HG03565 (cell line): ENCODE measurements around the gene TAGLN2.
"Not testable (repeated sequence)": the region's sequence is repeated elsewhere in the genome, so short reads cannot be mapped to it uniquely, and the experiment has no call there.

Experiments
- ATAC-seq: cut with Tn5 transposase; IDR thresholded peaks from one replicate; pipeline ENCODE4 v1.9.1; 2021; ENCODE audit warnings: mild to moderate bottlenecking, moderate library complexity; ENCODE audit not compliant: unreplicated experiment

TAGLN2 gene

DNA sequence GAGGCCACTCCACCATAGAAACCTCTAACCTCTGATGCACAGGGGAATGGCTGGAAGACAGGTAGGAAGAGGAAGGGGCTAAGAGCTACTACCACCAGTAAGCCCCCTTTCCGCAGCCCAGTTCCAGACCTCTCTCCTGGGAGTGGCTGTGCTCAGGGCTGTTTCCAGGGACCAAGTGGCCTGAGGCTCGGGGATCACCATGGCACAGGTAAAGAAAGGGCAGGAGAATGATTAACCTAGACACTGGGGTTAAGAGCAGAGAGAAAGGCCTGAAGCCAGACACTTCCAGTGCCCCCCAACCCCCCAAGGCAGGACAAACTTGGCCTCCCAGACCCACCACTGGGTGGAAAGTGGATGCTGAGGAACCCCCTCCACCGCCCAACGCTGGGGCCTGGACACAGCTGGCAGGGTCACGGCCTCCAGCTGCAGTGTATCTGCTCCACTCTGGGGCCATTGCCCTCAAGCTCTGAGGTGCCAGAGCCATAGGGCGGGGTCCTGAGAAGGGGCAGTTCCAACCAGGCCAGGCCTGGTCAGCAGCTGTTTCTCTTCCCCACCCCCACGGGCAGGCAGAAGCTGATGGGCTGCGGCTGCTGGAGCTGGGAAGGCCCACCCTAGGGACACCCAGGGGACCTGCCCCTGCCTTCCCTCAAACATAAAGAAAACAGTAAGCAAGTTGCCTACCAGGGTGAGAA, 2.6 kb downstream of the TAGLN2 start:
- ATAC-seq, result no peak

DNA sequence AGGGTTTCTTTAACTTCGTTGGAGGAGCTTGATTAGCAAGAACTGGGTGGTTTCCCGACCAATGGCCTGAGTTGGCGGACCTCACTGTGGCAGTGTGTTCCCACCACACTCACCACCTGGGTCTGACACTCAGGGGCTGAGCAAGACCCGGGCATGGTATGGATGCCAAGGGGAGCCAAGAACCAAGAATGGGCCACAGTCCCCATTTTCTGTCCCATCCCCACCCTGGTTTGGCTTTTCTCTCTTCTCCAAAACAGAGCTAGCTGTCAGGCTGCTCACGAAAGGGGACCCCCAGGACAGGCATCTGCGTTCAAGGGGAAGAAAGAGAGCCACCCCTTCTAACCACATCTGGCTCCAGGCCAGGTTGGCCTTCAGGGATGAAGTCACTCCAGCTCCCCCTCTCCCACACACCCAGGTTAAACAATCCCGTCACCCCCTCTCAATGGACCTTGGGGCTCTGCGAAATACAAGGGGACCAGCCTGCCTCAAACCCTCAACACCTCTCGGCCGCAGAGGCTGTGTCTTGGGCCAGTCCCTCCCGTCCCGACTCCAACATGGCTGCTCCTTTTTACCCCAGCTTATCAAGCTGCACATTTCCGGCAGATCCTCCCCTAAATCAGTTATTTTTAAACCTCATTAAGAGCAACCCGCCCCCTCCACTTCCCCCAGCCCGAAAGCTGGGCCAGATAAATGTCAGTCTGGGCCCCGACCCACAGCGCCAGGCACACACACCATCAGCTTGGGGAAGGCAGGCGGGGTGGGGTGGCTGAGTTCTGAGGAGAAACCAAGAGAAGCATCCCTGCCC, 3.4 kb downstream of the TAGLN2 start:
- ATAC-seq, result no peak

DNA sequence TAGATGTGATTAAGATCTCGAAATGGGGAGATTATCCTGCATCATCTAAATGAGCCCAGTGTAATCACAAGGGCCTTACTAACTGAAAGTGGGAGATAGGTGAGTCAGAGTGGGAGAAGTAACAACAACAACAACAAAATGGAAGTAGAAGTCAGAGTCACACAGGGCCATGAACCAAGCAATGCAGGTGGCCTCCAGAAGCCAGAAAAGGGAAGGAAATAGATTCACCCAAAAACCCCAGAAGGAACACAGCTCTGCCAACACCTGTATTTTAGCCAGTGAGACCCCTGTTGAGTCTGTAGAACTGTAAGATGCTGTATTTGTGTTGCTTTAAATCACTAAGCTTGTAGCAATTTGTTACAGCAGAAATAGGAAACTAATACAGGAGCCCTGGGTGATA, 4.1 kb downstream of the TAGLN2 start:
- peak; percentile 37 for ATAC-seq

DNA sequence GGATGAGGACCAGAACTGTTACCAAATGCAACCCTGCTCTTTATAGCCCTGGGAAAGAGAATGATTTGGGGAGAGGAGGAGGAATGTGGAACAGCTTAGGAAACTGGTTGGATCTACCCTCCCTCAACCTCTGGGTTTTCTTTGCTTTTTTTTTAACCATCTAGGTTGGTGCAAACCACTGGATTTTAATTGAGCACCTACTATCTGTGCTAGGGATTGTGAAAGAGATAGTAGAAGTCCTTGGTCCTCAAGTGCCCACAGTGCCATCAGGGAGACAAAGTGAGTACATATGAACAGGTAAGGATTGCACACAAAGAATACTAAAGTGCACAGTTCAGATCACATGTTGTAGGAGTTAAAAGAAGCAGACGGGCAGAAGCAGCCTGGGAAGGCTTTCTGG, 4.7 kb downstream of the TAGLN2 start:
- ATAC-seq, result no peak

- ATAC-seq, result no peak
Observed at GRCh38 chr1:159920202-159920601, 5.1 kb downstream of the TAGLN2 start.

GRCh38 chr1:159919236-159919865, 6.0 kb downstream of the TAGLN2 start:
- ATAC-seq, result no peak

- ATAC-seq, result no peak
Observed at GRCh38 chr1:159918352-159919200, 6.7 kb downstream of the TAGLN2 start.

DNA sequence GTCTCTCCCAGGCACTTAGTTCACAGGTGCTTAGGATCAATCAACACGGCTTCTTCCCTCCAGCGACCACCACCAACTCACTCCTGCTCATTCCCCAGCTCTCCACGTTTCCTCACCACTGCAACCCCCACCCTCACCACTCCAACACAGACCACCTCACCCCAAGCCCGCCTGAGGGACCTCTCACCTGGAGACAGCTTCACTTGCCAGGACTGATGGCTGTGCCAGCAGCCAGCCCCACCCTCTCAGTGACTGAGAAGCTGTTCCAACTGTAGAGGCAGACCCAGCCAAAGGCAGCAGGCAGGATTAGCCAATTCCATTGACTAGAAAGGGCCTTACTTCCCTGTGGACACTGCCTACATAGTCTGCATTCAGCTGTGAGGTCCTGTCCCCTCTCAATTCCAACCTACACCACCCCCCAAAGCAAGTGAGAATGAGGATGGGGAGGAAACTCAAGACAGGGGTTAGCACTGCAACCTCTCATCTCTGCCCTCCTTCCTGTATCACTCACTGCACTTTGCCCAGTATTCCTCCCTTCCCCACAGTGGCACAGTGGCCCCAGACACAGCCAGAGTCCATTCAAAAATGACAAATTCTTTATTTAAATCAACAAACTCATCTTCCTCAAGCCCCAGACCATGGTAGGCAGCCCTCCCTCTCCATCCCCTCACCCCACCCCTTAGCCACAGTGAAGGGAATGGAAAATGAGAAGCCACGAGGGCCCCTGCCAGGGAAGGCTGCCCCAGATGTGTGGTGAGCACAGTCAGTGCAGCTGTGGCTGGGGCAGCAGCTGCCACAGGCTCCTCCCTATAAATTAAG, 7.6 kb downstream of the TAGLN2 start:
- no peak for ATAC-seq

DNA sequence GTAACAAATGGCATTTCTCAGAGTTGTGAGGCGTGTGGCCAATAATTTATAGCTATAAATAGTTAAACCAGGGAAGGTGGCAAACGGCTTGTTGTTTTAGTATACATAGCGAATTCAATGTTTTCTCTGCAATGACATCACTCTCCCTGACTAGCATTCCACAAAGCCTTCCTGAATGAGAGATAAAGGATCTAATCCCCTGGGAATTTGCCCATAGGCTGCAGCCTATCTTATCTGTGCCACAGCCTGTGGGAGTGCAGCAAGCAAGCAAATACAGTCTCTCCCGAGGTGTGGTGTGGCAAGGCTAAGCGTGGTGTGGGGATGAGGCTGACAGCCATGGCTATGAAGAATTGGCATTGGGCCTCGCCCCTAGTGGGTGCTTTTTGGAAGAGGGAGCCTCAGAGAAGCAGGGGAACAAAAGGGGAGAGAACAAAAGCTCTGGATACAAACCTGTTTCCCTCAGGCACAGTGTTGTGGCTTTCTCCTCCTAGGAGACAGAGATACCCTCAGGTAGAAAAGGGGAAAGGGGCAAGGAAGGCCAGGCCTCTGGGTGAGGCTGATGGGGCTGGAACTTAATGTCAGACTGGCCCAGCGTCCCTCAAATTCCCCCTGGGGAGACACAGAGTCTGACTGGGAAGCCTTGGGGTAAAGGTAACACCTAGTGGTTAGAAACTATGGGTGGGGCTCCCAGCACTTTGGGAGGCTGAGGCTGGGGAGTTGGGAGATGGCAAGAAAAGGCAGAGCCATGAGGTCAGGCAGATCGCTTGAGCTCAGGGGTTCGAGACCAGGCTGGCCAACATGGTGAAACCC, 8.9 kb downstream of the TAGLN2 start:
- no peak for ATAC-seq

DNA sequence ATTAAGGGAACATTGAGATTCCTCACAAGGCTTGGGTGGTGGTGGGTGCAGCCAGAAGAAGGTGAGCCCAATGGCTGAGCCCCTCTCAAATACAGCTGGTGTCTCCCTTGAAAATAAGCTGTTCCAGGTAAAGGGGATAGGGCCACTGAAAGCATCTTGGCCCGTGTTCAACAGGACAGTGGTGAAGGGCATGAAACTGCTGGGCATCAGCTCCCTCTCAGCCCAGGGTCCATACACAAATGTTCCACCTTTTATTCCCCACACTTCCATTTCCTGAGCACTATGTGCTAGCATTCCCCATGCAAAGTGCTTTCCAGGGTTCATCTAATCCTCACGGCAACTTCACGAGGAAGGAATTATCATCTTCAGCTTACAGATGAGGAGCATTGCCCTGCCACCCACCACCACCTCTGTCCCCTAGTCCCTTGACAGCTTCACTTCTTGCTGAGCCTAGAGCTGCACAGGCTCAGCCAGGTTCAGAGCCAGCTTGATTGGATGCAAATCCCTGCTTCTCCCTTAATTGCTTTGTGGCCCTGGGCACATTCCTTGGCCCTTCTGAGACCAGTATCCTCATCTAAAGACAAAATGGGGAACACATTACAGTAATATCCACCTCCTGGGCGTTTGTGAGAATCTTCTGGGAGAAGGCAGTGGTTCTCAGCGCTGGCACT, 9.6 kb downstream of the TAGLN2 start:
- no peak for ATAC-seq

DNA sequence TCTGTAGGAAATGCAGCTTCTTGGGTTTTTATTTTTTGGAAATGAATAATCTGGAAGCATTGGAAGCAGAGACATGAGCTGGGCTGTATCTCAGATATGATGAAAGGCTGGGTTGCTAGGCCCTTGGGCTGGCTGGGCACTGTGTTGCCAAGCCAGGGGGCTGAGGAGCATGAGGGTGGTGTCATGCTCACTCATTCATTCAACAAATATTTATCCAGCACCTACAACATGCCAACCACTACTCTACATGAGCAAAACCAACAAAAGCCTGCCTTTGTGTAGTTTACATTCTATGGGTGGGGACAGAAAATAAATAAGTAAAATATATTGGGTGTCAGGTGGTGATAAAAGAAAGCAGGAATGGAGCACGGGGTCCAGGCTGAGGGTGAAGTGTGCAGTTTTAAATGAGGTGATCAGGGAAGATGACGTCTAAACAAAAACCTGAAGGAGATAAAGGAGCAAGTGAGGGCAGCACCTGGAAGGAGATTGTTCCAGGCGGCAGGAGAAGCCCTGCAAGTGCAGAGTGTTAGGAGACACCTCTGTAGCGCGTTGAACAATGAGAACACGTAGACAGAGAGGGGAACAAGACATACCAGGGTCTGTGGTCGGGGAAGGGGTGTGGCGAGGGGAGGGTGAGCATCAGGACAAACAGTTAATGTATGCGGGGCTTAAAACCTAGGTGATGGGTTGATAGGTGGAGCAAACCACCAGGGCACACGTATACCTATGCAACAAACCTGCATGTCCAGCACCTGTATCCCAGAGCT, 10.9 kb downstream of the TAGLN2 start:
- no peak for ATAC-seq

DNA sequence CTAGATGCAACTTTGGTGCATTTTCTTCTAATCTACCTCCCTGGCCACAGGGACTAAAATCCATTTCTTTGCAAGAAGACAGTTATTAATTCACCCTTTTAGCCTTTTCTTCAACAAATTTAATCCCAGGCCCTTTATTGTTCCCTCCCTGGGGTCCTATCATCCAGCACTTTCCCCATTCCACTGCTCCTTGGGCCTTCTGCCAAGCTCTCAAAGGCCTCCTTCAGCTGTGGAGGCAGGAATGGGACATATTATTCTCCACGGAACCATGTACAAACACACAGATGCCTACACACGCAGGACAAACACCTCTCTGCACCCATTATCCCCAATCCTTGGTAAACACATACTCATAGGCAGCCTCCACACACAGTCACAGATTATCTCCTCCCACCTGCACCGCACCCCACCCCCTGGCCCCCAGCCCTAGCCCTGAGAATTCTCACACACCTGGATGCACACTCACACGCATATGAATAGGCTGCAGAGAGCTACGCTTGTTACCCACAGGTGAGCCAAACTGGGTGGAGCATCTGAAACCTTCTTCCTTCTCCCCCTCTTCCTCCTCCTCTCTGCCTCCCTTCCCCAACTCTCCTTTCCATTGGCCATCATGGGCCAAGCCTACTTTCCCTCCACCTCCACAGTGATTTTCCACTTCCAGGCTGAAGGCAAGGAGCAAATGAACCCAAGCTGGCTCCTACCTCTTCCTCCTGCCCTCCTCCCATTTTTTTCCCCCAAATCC, 11.7 kb downstream of the TAGLN2 start:
- no peak for ATAC-seq

- ATAC-seq, result no peak
Observed at GRCh38 chr1:159911326-159912070, 13.8 kb downstream of the TAGLN2 start.

DNA sequence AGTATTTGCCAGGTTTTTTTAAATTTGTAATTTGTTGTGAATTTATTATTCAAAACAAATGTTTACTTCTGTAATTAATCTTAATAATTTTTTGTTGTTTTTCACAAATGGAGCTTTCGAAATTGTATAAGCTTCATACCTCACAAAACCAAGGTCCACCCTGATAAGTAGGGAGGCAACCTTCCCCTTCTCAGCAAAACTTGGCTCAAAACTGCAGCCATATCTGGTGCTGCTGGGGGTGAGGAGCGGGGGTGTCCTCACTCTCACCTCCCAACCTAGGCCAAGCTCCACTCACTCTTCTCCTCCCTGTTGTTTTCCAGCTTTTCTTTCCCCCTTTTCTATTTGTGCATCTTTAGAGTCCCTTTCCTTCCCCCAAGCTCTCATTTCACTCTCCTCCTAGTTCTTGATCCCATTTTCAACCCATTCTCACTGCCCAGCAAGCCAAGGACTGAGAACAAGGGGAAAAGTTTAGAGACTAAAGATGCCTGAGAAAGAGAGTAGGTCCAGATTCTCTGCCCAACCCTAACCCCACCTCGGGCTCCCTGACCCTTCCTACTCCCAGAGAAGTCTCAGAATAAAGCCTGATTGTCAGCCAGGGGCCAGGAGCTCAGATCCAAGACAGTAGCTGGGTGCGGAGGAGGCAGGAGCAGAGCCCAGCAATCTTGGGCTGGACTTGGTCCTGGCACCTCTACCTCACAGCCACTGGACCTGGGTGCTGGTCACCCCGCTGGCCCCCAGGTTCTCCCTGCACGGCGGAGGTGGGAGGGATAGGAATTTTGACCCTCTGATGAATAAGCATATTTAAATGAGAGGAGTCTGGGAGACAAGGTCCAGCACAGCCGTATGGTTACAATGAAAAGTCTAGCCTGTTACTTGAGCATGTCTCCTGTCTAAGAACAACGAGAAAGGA, 17.0 kb downstream of the TAGLN2 start:
- ATAC-seq, result no peak

DNA sequence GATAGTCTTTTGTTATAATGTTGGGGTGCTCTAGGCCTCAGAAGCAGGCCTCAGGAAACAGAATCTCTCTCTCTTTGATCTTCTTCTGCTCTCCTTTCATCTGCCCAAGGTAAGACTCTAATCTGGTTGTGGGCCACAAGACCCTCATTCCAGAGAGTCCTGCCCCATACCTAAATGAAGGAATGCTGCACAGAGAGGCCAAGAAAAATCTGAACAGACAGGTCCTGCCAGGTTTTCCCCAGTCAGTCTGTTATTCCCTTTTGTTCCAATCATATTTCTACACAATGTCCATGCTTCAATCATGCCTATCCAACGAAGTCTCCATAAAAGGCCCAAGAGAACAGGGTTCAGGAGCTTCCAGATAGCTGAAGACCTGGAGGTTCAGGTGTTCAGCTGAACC, 18.3 kb downstream of the TAGLN2 start:
- ATAC-seq, result no peak

DNA sequence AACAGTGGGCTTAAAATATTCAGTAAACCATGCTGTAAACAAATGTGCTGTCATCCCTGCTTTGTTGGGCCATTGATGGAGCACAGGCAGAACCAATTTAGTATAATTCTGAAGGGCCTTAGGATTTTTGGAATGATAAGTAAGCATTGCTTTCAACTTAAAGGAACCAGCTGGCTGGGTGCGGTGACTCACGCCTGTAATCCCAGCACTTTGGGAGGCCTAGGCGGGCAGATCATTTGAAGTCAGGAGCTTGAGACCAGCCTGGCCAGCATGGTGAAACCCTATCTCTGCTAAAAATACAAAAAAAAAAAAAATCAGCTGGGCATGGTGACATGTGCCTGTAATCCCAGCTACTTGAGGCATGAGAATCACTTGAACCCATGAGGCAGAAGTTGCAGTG, 21.3 kb downstream of the TAGLN2 start:
- ATAC-seq, result not testable (repeated sequence)
